CD1c-positive myeloid dendritic cell (primary cell): ENCODE data around the gene CEACAM18.
"Not testable (repeated sequence)": the region's sequence is repeated elsewhere in the genome, so short reads cannot be mapped to it uniquely, and the experiment has no call there.

Experiments used
- DNase-seq: peaks from one replicate; pipeline ENCODE4 v3.0.0-alpha.2; 2016; ENCODE audit errors: extremely low spot score

CEACAM18 gene

GRCh38 chr19:51478381-51479234 is at the start of gene CEACAM18:
Gene CEACAM18, plus strand, starts transcription at chr19:51478539.
- no peak for DNase-seq

- peak; percentile 56 for DNase-seq
Measured at GRCh38 chr19:51430221-51430620, 48.1 kb upstream of the CEACAM18 start.

- peak; percentile 82 for DNase-seq
Measured at GRCh38 chr19:51431124-51431523, 47.2 kb upstream of the CEACAM18 start.

GRCh38 chr19:51433043-51433442 is 45.3 kb upstream of the CEACAM18 start:
- DNase-seq, result peak; percentile 75

GRCh38 chr19:51434456-51434855 is 43.9 kb upstream of the CEACAM18 start:
- DNase-seq, result peak; percentile 59

GRCh38 chr19:51439021-51439465 is 39.3 kb upstream of the CEACAM18 start:
- DNase-seq, result peak; percentile 53

- DNase-seq, result no peak
Measured at GRCh38 chr19:51440052-51440451, 38.3 kb upstream of the CEACAM18 start.

GRCh38 chr19:51440846-51441409 is 37.4 kb upstream of the CEACAM18 start:
- DNase-seq, result peak; percentile 88

- DNase-seq, result peak; percentile 92
Measured at GRCh38 chr19:51441410-51442390, 36.6 kb upstream of the CEACAM18 start.

- DNase-seq, result not testable (repeated sequence)
Measured at GRCh38 chr19:51447510-51447909, 30.8 kb upstream of the CEACAM18 start.

GRCh38 chr19:51448011-51448410 is 30.3 kb upstream of the CEACAM18 start:
- no peak for DNase-seq

GRCh38 chr19:51448411-51449016 is 29.8 kb upstream of the CEACAM18 start:
- DNase-seq, result no peak

GRCh38 chr19:51450730-51451307 is 27.5 kb upstream of the CEACAM18 start:
- no peak for DNase-seq

GRCh38 chr19:51456541-51457290 is 21.6 kb upstream of the CEACAM18 start:
- no peak for DNase-seq

- DNase-seq, result no peak
Measured at GRCh38 chr19:51457351-51458013, 20.9 kb upstream of the CEACAM18 start.

GRCh38 chr19:51458051-51458645 is 20.2 kb upstream of the CEACAM18 start, which contains the start of gene SIGLEC8:
Gene SIGLEC8, minus strand, starts transcription at chr19:51458454. Its CDS starts 67 bp downstream, at chr19:51458387.
- DNase-seq, result no peak

- no peak for DNase-seq
Measured at GRCh38 chr19:51458899-51459505, 19.3 kb upstream of the CEACAM18 start.

GRCh38 chr19:51460164-51460992 is 18.0 kb upstream of the CEACAM18 start:
- peak; percentile 63 for DNase-seq
